ENCODE data around the gene OR4P4. TPM values are rescaled to one million over a fixed set of nuclear protein-coding genes. Genes with fewer than 3 reads are reported as not detected.

The OR4P4 gene
- total and polyA plus RNA-seq, 9 of the 15 experiments (the other 6 are each of a cell fraction or from before 2014, with no cell fraction given), result not detected

GRCh38 chr11:55669376-55669775 lies 34.5 kb downstream of the OR4P4 start:
- no peak overlapping the region for H3K9ac ChIP-seq (ENCODE audit: insufficient read depth in 1 of 2, low read depth in 2 of 2, low read length in 2 of 2)
- H4K20me1 ChIP-seq (replicated peaks; ENCODE audit: control insufficient read depth, insufficient read depth, low read length), result no peaks in the 10 kb centered on the region
- H3K4me1 ChIP-seq (replicated peaks in 1 of 2; ENCODE audit: control insufficient read depth in 2 of 2, insufficient read depth in 2 of 2, low read length in 2 of 2), result no peaks in the 10 kb centered on the region
- CTCF ChIA-PET (ENCODE audit: low intra/inter-chr PET ratio), result no interaction called here
- no peak overlapping the region for H3K4me3 ChIP-seq
- TF ChIP-seq NCOA4 (IDR thresholded peaks at IDR 0.05; ENCODE audit: partially characterized antibody) (no peak), CEBPB (tag; IDR thresholded peaks at IDR 0.05) (0 out of 2 replicates have a peak, but pooled peaks have one; percentile 8), TEAD2 (tag; IDR thresholded peaks at IDR 0.05) (no peak), NFE2L1 (tag; IDR thresholded peaks at IDR 0.05; ENCODE audit: borderline replicate concordance, low read depth) (no peak)
- ATAC-seq, result no peak
- no peak for FAIRE-seq
- DNase-seq (ENCODE audit: extremely low read depth in 1 of 4, low spot score in 3 of 4), result no peak
- no peaks in the 10 kb centered on the region for H3K27me3 ChIP-seq (ENCODE audit: control insufficient read depth in 2 of 2, insufficient read depth in 2 of 2, low read length in 2 of 2)
- H2AFZ ChIP-seq (ENCODE audit: low read depth, low read length), result no peak overlapping the region
- no TSS peak for BruUV-seq (replicated peaks)
- in situ Hi-C loops (cut with MboI), result no loop called here
- WGBS (ENCODE audit: insufficient coverage, low coverage, missing lambda C conversion rate), result 4% methylated on average over 2 of the region's 2 CpGs
- intact Hi-C loops (cut with micrococcal nuclease), result no loop called here
- no peak overlapping the region for H3K27ac ChIP-seq (ENCODE audit: extremely low read depth, low read depth, low read length)
- H3K36me3 ChIP-seq (ENCODE audit: control insufficient read depth, insufficient read depth, low read length), result no peaks in the 10 kb centered on the region
- no peaks in the 10 kb centered on the region for H3K9me3 ChIP-seq (replicated peaks; ENCODE audit: control insufficient read depth, insufficient read depth, low read depth, low read length)
- no peak overlapping the region for H3K4me2 ChIP-seq (ENCODE audit: insufficient read depth, low read length)
- H3K9me1 ChIP-seq (ENCODE audit: control insufficient read depth, insufficient read depth, low read length), result no peaks in the 10 kb centered on the region
- POLR2A ChIA-PET, result no interaction called here
- no peaks in the 10 kb centered on the region for H3K79me2 ChIP-seq (ENCODE audit: control insufficient read depth, insufficient read depth, low read length)

- Histone ChIP-seq H4K20me1 (replicated peaks; ENCODE audit: control insufficient read depth, insufficient read depth, low read length) (no peaks in the 10 kb centered on the region), H3K9ac (ENCODE audit: insufficient read depth in 1 of 2, low read depth in 2 of 2, low read length in 2 of 2) (no peak overlapping the region), H3K9me3 (replicated peaks; ENCODE audit: control insufficient read depth, insufficient read depth, low read depth, low read length) (no peaks in the 10 kb centered on the region), H3K4me3 (no peak overlapping the region), H3K4me1 (replicated peaks in 1 of 2; ENCODE audit: control insufficient read depth in 2 of 2, insufficient read depth in 2 of 2, low read length in 2 of 2) (no peaks in the 10 kb centered on the region), H3K27ac (ENCODE audit: extremely low read depth, low read depth, low read length) (no peak overlapping the region), H2AFZ (ENCODE audit: low read depth, low read length) (no peak overlapping the region), H3K36me3 (ENCODE audit: control insufficient read depth, insufficient read depth, low read length) (no peaks in the 10 kb centered on the region), H3K4me2 (ENCODE audit: insufficient read depth, low read length) (no peak overlapping the region), H3K79me2 (ENCODE audit: control insufficient read depth, insufficient read depth, low read length) (no peaks in the 10 kb centered on the region), H3K9me1 (ENCODE audit: control insufficient read depth, insufficient read depth, low read length) (no peaks in the 10 kb centered on the region), H3K27me3 (ENCODE audit: control insufficient read depth in 2 of 2, insufficient read depth in 2 of 2, low read length in 2 of 2) (no peaks in the 10 kb centered on the region)
- ChIA-PET CTCF (ENCODE audit: low intra/inter-chr PET ratio) (no interaction called here), POLR2A (no interaction called here)
- in situ Hi-C loops (cut with MboI), result no loop called here
- BruUV-seq (replicated peaks), result no TSS peak
- FAIRE-seq, result no peak
- 0% methylated on average over 5 of the region's 5 CpGs for WGBS (ENCODE audit: insufficient coverage, low coverage, missing lambda C conversion rate)
- no peak for DNase-seq (ENCODE audit: extremely low read depth in 1 of 4, low spot score in 3 of 4)
- no peak for ATAC-seq
- TF ChIP-seq XRCC5 (IDR thresholded peaks at IDR 0.05; ENCODE audit: low read depth, low read length), result no peak
- no peak for TF ChIP-seq KDM4B (IDR thresholded peaks at IDR 0.05; ENCODE audit: borderline replicate concordance in 2 of 2, low read depth in 1 of 2)
- TF ChIP-seq HMG20B (CRISPR knock-in tag; IDR thresholded peaks at IDR 0.05), result no peak
- no peak for TF ChIP-seq ELK3 (CRISPR knock-in tag; IDR thresholded peaks at IDR 0.05)
- no peak for TF ChIP-seq RBM34 (IDR thresholded peaks at IDR 0.05; ENCODE audit: borderline replicate concordance, insufficient read depth, low read length)
- intact Hi-C loops (cut with micrococcal nuclease), result no loop called here
Measured at GRCh38 chr11:55673860-55674259, 38.9 kb downstream of the OR4P4 start.
